K562 (cell line): Measurements from ENCODE around the gene ALB. TPM values are rescaled to one million over a fixed set of nuclear protein-coding genes. Genes with fewer than 3 reads are reported as not detected.
A peak's percentile ranks its signal among the peaks of the same experiment; 100 is the strongest.

Source experiments
- FOXJ2 ChIP-seq: fragments of 200-800 bp; sonication (Bioruptor generic); IDR thresholded peaks from 2 replicates; pipeline ENCODE4 v1.6.1; 2016; ENCODE audit warnings: missing genetic modification characterization, missing compliant biosample characterization
- MAFK ChIP-seq: IDR thresholded peaks from 2 replicates; pipeline ENCODE4 v1.6.1; 2011; ENCODE audit warnings: low read length, improper control_type of control experiment
- PHF20 ChIP-seq: fragments of 450-650 bp; IDR thresholded peaks from 2 replicates; pipeline ENCODE4 v1.6.1; 2018; ENCODE audit not compliant: partially characterized antibody
- PML ChIP-seq: IDR thresholded peaks from 2 replicates; pipeline ENCODE4 v1.6.1; 2012; ENCODE audit warnings: low read length, inconsistent platforms
- SIRT6 ChIP-seq: IDR thresholded peaks from one replicate; pipeline ENCODE4 v1.6.1; 2012; ENCODE audit warnings: low read depth, mild to moderate bottlenecking, control low read depth, inconsistent platforms, low read length, moderate library complexity
- SPI1 ChIP-seq: IDR thresholded peaks from 2 replicates; pipeline ENCODE4 v1.6.1; 2011; ENCODE audit warnings: low read depth, low read length, control low read depth, borderline replicate concordance
- ZFX ChIP-seq: sonication (generic); formaldehyde crosslinking; IDR thresholded peaks from 2 replicates; pipeline ENCODE4 v1.8.0; 2022; ENCODE audit warnings: mild to moderate bottlenecking, missing genetic modification reagents, moderate library complexity
- ZNF277 ChIP-seq: fragments of 250-450 bp; sonication (Bioruptor Pico); IDR thresholded peaks from 2 replicates; pipeline ENCODE4 v1.8.0; 2022; ENCODE audit warnings: inconsistent platforms, mild to moderate bottlenecking, moderate library complexity, borderline replicate concordance
- ZNF318 ChIP-seq, 2 experiments: fragments of 450-650 bp; IDR thresholded peaks; 2 replicates each; pipeline ENCODE4 v1.6.1; 2016; ENCODE audit warnings: mild to moderate bottlenecking in 2 of 2, borderline replicate concordance in 1 of 2, low read depth in 1 of 2, moderate library complexity in 1 of 2
- ZNF592 ChIP-seq: fragments of 450-650 bp; IDR thresholded peaks from 2 replicates; pipeline ENCODE4 v1.6.1; 2017; ENCODE audit warnings: antibody characterized with exemption, mild to moderate bottlenecking
- polyA plus RNA-seq, 8 experiments: library from polyadenylated mRNA; depleted of rRNA in 4 of 8; stranded (reverse) in 5 of 8; unstranded in 3 of 8; fragments of >200 nt; fragmentation: Nextera tagmentation in 2 of 8; fragmentation: Illumina TruSeq in 1 of 8; extraction: Ambion mirVana in 2 of 8; extraction: Trizol in 1 of 8; gene quantifications; 2 replicates each; pipeline versions ENCODE4 v1.2.1 to v1.2.3, GENCODE V29; 2011 to 2014; ENCODE audit warnings: inconsistent platforms in 1 of 8, missing spikeins in 1 of 8
- total RNA-seq, 7 experiments: library from RNA; depleted of rRNA in 6 of 7; stranded (reverse); fragments of >200 nt in 6 of 7; fragmentation: Illumina TruSeq in 2 of 7; extraction: Trizol in 2 of 7; gene quantifications; 2 replicates each; pipeline versions ENCODE4 v1.2.1 to v1.2.3, GENCODE V29; 2011 to 2021; ENCODE audit warnings: low replicate concordance in 1 of 7

The ALB gene
- total and polyA plus RNA-seq, 9 of the 15 experiments (the other 6 are each of a cell fraction or from before 2014, with no cell fraction given), result 0.04 to 18.5 (median 0.20) TPM; not detected in 2

DNA sequence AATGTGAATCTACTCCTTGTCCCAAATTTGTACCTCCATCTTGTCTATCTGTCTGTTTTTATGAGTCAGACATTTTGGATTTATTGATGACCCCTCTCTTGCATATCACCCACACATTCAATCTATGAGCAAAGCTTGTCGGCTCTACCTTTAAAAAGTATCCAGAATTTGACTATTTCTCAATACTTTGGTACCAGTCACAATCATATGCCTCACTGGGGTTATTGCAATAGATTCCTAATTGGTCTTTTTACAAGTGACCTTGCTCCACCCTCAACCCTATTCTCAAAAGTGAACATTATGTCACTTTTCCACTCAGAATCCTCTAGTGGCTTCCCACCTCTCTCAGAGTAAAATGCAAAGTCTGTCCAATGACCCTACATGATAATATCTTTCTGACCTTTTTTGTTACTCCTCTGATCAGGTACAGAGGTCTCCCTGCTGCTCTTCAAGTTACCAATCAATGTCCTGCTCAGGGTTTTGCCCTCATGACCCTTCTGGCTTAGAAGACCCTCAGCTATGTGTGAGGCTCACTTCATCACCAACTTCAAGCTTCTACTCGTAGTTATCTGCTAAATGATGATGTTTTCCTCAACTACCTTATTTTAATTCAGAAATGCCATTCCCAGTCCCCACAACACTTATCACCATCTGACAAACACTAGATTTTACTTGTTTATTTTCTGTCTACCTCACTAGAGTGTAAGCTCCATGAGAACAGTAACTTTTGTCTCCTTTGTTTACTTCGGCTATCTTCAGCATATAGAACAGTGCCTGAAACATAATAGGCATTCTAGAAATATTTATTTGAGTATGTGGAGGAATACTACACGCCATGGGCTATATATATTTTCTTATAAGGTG lies 54.3 kb downstream of the ALB start (continued):
- TF ChIP-seq SIRT6 (no peak), ZNF592 (0 out of 2 replicates have a peak, but pooled peaks have one; percentile 8), SPI1 (no peak), ZNF318 (IDR thresholded peaks at IDR 0.05; ENCODE audit: borderline replicate concordance in 1 of 2, low read depth in 1 of 2) (no peak), MAFK (no peak), PML (no peak), FOXJ2 (tag) (0 out of 2 replicates have a peak, but pooled peaks have one; percentile 15), PHF20 (no peak), ZNF277 (CRISPR knock-in tag) (no peak), ZFX (CRISPR knock-in tag) (no peak)
